A549 (cell line): ENCODE measurements around the gene COPB2. TPM values are rescaled to one million over a fixed set of nuclear protein-coding genes. Genes with fewer than 3 reads are reported as not detected.

Experiments used
- ATAC-seq, 2 experiments: fragments of 200-7000 bp in 1 of 2; fragments of >200 bp in 1 of 2; cut with Nextera tagmentation in 1 of 2; cut with Tn5 transposase in 1 of 2; 3 replicates each; pipeline versions ENCODE4 v1.8.0 to v1.9.1; 2018 to 2020; ENCODE audit warnings: mild to moderate bottlenecking in 1 of 2, moderate library complexity in 1 of 2
- CTCF ChIA-PET: fragments of 300-600 bp; sonication (Branson Sonifier 250); formaldehyde crosslinking; extraction: SDS; loops from one replicate; lab custom pipeline; 2021; ENCODE audit warnings: antibody characterized with exemption, inconsistent platforms; lab: Yijun Ruan, JAX
- POLR2A ChIA-PET: fragments of 350-600 bp; formaldehyde crosslinking; extraction: SDS; loops from one replicate; lab custom pipeline; 2021; ENCODE audit warnings: antibody characterized with exemption, inconsistent platforms; lab: Yijun Ruan, JAX
- DNase-seq, 2 experiments: peaks; one replicate each; pipeline versions ENCODE4 v3.0.0 to v3.0.0-alpha.2; 2011 to 2016; ENCODE audit warnings: low read depth in 1 of 2, low spot score in 1 of 2
- FAIRE-seq: peaks from 2 replicates; lab custom pipeline; 2011; peaks lifted over from hg19 to GRCh38; lab: Jason Lieb, UNC
- H3K27ac ChIP-seq, 2 experiments: fragments of >200 bp; sonication (Bioruptor Twin); formaldehyde crosslinking; 3 replicates each; pipeline ENCODE4 v1.5.1; 2016 to 2017
- H3K4me1 ChIP-seq: fragments of >200 bp; sonication (Bioruptor Twin); formaldehyde crosslinking; 3 replicates; pipeline ENCODE4 v1.6.1; 2016
- H3K4me2 ChIP-seq: fragments of >200 bp; sonication (Bioruptor Twin); formaldehyde crosslinking; 3 replicates; pipeline ENCODE4 v1.6.1; 2016
- H3K4me3 ChIP-seq: fragments of >200 bp; sonication (Bioruptor Twin); formaldehyde crosslinking; 3 replicates; pipeline ENCODE4 v1.5.1; 2016
- H3K9me3 ChIP-seq: fragments of >200 bp; sonication (Bioruptor Twin); formaldehyde crosslinking; 3 replicates; pipeline ENCODE4 v1.6.1; 2016
- CBX2 ChIP-seq: fragments of 200-600 bp; sonication (generic); IDR thresholded peaks from 2 replicates; pipeline ENCODE4 v1.6.1; 2016; ENCODE audit warnings: low read depth, mild to moderate bottlenecking, borderline replicate concordance
- CHD4 ChIP-seq: fragments of 200-600 bp; sonication (generic); IDR thresholded peaks from 2 replicates; pipeline ENCODE4 v1.6.1; 2016; ENCODE audit warnings: antibody characterized with exemption, mild to moderate bottlenecking, borderline replicate concordance
- EHF ChIP-seq: fragments of 250-450 bp; sonication (Bioruptor Pico); IDR thresholded peaks from 2 replicates; pipeline ENCODE4 v1.5.0; 2020; ENCODE audit warnings: mild to moderate bottlenecking
- EHMT2 ChIP-seq: fragments of 200-600 bp; sonication (generic); IDR thresholded peaks from 2 replicates; pipeline ENCODE4 v1.6.1; 2016; ENCODE audit warnings: antibody characterized with exemption, low read depth, mild to moderate bottlenecking, moderate library complexity
- EP300 ChIP-seq, 2 experiments: fragments of >200 bp; sonication (Bioruptor Twin); formaldehyde crosslinking; IDR thresholded peaks; 2 replicates in 1 of 2; 3 replicates in 1 of 2; pipeline ENCODE4 v1.6.1; 2016 to 2017
- FOSB ChIP-seq: fragments of 250-450 bp; sonication (Bioruptor Pico); IDR thresholded peaks from 2 replicates; pipeline ENCODE4 v1.5.0; 2020; ENCODE audit warnings: mild to moderate bottlenecking, moderate library complexity
- HOXB13 ChIP-seq: fragments of 250-450 bp; sonication (Bioruptor Pico); IDR thresholded peaks from 2 replicates; pipeline ENCODE4 v1.5.0; 2020; ENCODE audit warnings: low read depth, mild to moderate bottlenecking, moderate library complexity
- KDM5A ChIP-seq: fragments of 200-600 bp; sonication (generic); IDR thresholded peaks from 2 replicates; pipeline ENCODE4 v1.6.1; 2016; ENCODE audit warnings: antibody characterized with exemption, mild to moderate bottlenecking
- MAZ ChIP-seq: fragments of 150-350 bp; IDR thresholded peaks from 2 replicates; pipeline ENCODE4 v1.6.1; 2014; ENCODE audit warnings: antibody characterized with exemption, low read depth, low read length, borderline replicate concordance
- NPAS2 ChIP-seq: fragments of 250-450 bp; sonication (Bioruptor Pico); IDR thresholded peaks from 2 replicates; pipeline ENCODE4 v1.8.0; 2022; ENCODE audit warnings: mild to moderate bottlenecking, moderate library complexity, borderline replicate concordance
- NR3C1 ChIP-seq: fragments of >200 bp; sonication (Bioruptor Twin); formaldehyde crosslinking; IDR thresholded peaks from 3 replicates; pipeline ENCODE4 v1.6.1; 2017
- PHF8 ChIP-seq: fragments of 200-600 bp; sonication (generic); IDR thresholded peaks from 2 replicates; pipeline ENCODE4 v1.6.1; 2016; ENCODE audit warnings: low read depth, mild to moderate bottlenecking, antibody characterized with exemption, moderate library complexity, borderline replicate concordance
- POLR2A ChIP-seq: IDR thresholded peaks from 2 replicates; pipeline ENCODE4 v1.6.1; 2012; ENCODE audit warnings: mild to moderate bottlenecking, low read length
- RCOR1 ChIP-seq: fragments of 150-350 bp; IDR thresholded peaks from 2 replicates; pipeline ENCODE4 v1.6.1; 2014; ENCODE audit warnings: antibody characterized with exemption, low read length, low read depth
- RFX5 ChIP-seq: fragments of 450-650 bp; IDR thresholded peaks from 2 replicates; pipeline ENCODE4 v1.7.1; 2014; ENCODE audit warnings: antibody characterized with exemption, mild to moderate bottlenecking, moderate library complexity
- RNF2 ChIP-seq: fragments of 200-600 bp; sonication (generic); IDR thresholded peaks from 2 replicates; pipeline ENCODE4 v1.6.1; 2016; ENCODE audit warnings: low read depth, mild to moderate bottlenecking, antibody characterized with exemption, moderate library complexity, borderline replicate concordance
- SMC3 ChIP-seq: fragments of >200 bp; sonication (Bioruptor Twin); formaldehyde crosslinking; IDR thresholded peaks from 3 replicates; pipeline ENCODE4 v1.6.1; 2018; ENCODE audit warnings: inconsistent platforms
- TFCP2L1 ChIP-seq: fragments of 250-450 bp; sonication (Bioruptor Pico); IDR thresholded peaks from 2 replicates; pipeline ENCODE4 v1.5.0; 2021; ENCODE audit warnings: mild to moderate bottlenecking
- ZC3H11A ChIP-seq: fragments of 450-650 bp; IDR thresholded peaks from 2 replicates; pipeline ENCODE4 v1.6.1; 2014; ENCODE audit warnings: antibody characterized with exemption, mild to moderate bottlenecking
- ZFP36 ChIP-seq: fragments of 450-650 bp; IDR thresholded peaks from 2 replicates; pipeline ENCODE4 v1.6.1; 2014; ENCODE audit warnings: borderline replicate concordance; ENCODE audit not compliant: partially characterized antibody
- WGBS: methylation state at CpG from one replicate; pipeline ENCODE4 v1.1.6; 2017; ENCODE audit errors: missing lambda C conversion rate; 5-methylcytosine and 5-hydroxymethylcytosine counted together
- polyA plus RNA-seq, 4 experiments: library from polyadenylated mRNA; depleted of rRNA in 3 of 4; stranded (reverse); fragments of >200 nt; fragmentation: RNase III in 1 of 4; extraction: RNeasy Plus Mini Kit Qiagen cat#74134 plus additional on column Dnase treatment in 1 of 4; gene quantifications; 2 replicates in 3 of 4; 3 replicates in 1 of 4; pipeline ENCODE4 v1.2.3, GENCODE V29; 2011 to 2017
- TF ChIP-seq, protein P1 (sequence below): IDR thresholded peaks from 2 replicates; pipeline ENCODE4 v1.6.1; 2012
- TF ChIP-seq, protein P2 (sequence below): fragments of 150-350 bp; IDR thresholded peaks from 2 replicates; pipeline ENCODE4 v1.6.1; 2014; ENCODE audit warnings: low read depth, mild to moderate bottlenecking, low read length
- TF ChIP-seq, protein P3 (sequence below): fragments of 200-600 bp; sonication (generic); IDR thresholded peaks from 2 replicates; pipeline ENCODE4 v1.6.1; 2016; ENCODE audit warnings: antibody characterized with exemption, mild to moderate bottlenecking, moderate library complexity
- TF ChIP-seq, protein P4 (sequence below): fragments of >200 bp; sonication (Bioruptor Twin); formaldehyde crosslinking; IDR thresholded peaks from 3 replicates; pipeline ENCODE4 v1.5.1; 2016
- TF ChIP-seq, protein P5 (sequence below): fragments of 250-450 bp; sonication (Bioruptor Pico); IDR thresholded peaks from 2 replicates; pipeline ENCODE4 v1.5.0; 2020; ENCODE audit warnings: low read depth, mild to moderate bottlenecking, moderate library complexity
- TF ChIP-seq, protein P6 (sequence below): fragments of 250-450 bp; sonication (Bioruptor Pico); IDR thresholded peaks from 2 replicates; pipeline ENCODE4 v1.5.0; 2021; ENCODE audit warnings: mild to moderate bottlenecking, moderate library complexity, borderline replicate concordance

COPB2 gene
- polyA plus RNA-seq, 2 of the 4 experiments (the other 2 are of a cell fraction): 109 to 124 TPM

DNA sequence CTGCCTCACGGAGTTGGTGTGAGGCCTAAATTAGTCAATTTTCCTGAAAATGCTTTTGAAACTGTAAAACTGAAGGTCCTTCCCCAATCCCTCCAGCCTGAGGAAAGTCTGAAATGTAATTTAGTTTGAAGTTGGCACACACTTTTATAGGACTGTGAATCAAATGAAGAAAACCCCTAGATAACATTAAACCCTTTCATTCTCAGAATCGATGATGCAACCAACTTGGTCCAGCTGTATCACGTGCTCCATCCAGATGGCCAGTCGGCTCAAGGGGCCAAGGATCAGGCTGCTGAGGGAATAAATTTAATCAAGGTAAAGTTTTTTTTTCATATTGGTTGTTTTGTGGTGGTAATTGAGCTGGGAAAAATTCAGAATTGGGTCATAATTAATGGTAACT is 34.0 kb downstream of the COPB2 start:
- FAIRE-seq (no peak), ATAC-seq (no peak), DNase-seq (no peak)
- H3K4me1 ChIP-seq: no peaks in the 10 kb centered on the region
- H3K27ac ChIP-seq: no peak overlapping the region
- TF ChIP-seq SMC3: no peak
- no peak for TF ChIP-seq RFX5
- TF ChIP-seq FOSB (CRISPR knock-in tag): no peak
- no peak for TF ChIP-seq EP300 (IDR thresholded peaks at IDR 0.05)
- no peak for TF ChIP-seq EHF (CRISPR knock-in tag)
- TF ChIP-seq, protein P1, sequence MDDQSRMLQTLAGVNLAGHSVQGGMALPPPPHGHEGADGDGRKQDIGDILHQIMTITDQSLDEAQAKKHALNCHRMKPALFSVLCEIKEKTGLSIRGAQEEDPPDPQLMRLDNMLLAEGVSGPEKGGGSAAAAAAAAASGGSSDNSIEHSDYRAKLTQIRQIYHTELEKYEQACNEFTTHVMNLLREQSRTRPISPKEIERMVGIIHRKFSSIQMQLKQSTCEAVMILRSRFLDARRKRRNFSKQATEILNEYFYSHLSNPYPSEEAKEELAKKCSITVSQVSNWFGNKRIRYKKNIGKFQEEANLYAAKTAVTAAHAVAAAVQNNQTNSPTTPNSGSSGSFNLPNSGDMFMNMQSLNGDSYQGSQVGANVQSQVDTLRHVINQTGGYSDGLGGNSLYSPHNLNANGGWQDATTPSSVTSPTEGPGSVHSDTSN: no peak
- TF ChIP-seq HOXB13: no peak
- TF ChIP-seq, protein P2, sequence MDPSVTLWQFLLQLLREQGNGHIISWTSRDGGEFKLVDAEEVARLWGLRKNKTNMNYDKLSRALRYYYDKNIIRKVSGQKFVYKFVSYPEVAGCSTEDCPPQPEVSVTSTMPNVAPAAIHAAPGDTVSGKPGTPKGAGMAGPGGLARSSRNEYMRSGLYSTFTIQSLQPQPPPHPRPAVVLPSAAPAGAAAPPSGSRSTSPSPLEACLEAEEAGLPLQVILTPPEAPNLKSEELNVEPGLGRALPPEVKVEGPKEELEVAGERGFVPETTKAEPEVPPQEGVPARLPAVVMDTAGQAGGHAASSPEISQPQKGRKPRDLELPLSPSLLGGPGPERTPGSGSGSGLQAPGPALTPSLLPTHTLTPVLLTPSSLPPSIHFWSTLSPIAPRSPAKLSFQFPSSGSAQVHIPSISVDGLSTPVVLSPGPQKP: no peak
- TF ChIP-seq, protein P3, sequence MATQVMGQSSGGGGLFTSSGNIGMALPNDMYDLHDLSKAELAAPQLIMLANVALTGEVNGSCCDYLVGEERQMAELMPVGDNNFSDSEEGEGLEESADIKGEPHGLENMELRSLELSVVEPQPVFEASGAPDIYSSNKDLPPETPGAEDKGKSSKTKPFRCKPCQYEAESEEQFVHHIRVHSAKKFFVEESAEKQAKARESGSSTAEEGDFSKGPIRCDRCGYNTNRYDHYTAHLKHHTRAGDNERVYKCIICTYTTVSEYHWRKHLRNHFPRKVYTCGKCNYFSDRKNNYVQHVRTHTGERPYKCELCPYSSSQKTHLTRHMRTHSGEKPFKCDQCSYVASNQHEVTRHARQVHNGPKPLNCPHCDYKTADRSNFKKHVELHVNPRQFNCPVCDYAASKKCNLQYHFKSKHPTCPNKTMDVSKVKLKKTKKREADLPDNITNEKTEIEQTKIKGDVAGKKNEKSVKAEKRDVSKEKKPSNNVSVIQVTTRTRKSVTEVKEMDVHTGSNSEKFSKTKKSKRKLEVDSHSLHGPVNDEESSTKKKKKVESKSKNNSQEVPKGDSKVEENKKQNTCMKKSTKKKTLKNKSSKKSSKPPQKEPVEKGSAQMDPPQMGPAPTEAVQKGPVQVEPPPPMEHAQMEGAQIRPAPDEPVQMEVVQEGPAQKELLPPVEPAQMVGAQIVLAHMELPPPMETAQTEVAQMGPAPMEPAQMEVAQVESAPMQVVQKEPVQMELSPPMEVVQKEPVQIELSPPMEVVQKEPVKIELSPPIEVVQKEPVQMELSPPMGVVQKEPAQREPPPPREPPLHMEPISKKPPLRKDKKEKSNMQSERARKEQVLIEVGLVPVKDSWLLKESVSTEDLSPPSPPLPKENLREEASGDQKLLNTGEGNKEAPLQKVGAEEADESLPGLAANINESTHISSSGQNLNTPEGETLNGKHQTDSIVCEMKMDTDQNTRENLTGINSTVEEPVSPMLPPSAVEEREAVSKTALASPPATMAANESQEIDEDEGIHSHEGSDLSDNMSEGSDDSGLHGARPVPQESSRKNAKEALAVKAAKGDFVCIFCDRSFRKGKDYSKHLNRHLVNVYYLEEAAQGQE: no peak
- TF ChIP-seq KDM5A: no peak
- TF ChIP-seq NR3C1: no peak
- TF ChIP-seq MAZ: no peak
- no peak for TF ChIP-seq TFCP2L1 (CRISPR knock-in tag)
- TF ChIP-seq ZC3H11A: no peak
- TF ChIP-seq PHF8: no peak
- TF ChIP-seq CBX2: no peak
- TF ChIP-seq POLR2A: no peak
- POLR2A ChIA-PET: no interaction called here
- CTCF ChIA-PET: interaction anchor here (1.8 to 2.6 kb wide), 2 partner anchors 8 to 9 kb away, joined by 5 to 17 read pairs; no protein-coding TSS in a partner anchor
- no peak overlapping the region for H3K4me2 ChIP-seq
- H3K4me3 ChIP-seq: no peak overlapping the region
- H3K9me3 ChIP-seq: no peaks in the 10 kb centered on the region
- 91% methylated on average over 4 of the region's 4 CpGs for WGBS

DNA sequence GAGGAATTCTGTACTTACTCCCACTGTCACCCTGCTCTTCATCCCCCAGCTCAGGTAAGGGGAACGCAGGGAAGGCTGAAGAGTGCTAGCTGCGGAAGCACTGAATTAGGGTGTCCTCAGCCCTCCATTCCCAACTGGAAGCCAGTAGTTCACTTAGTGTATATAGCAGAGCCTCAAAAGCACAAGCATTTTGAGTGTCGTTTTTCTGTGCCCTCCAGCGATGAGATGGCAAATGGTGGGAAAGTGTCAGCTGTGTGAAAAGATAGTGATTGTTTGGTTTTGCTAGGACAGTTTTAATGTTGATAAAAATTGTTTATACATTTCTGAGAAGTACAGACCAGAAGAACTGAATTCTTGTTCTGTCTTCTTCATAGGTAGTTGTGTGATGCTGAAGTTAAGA is 34.8 kb downstream of the COPB2 start:
- CTCF ChIA-PET: interaction anchor here (0.7 to 2.6 kb wide), 11 partner anchors 9 to 431 kb away, joined by 3 to 17 read pairs (median 4); partner anchors contain the start of genes COPB2 and MRPS22
- POLR2A ChIA-PET: no interaction called here
- Histone ChIP-seq H3K4me2 (no peak overlapping the region), H3K27ac (no peak overlapping the region), H3K4me3 (no peak overlapping the region), H3K4me1 (no peaks in the 10 kb centered on the region), H3K9me3 (no peaks in the 10 kb centered on the region)
- ATAC-seq: no peak
- FAIRE-seq: no peak
- WGBS: 96% methylated on average over 4 of the region's 4 CpGs
- TF ChIP-seq MAZ (no peak), EHMT2 (no peak), KDM5A (no peak), NPAS2 (no peak), FOSB (CRISPR knock-in tag) (no peak), CHD4 (no peak), RNF2 (no peak), EP300 (IDR thresholded peaks at IDR 0.05) (no peak), RCOR1 (no peak), CBX2 (no peak), ZFP36 (no peak)
- TF ChIP-seq, protein P4, sequence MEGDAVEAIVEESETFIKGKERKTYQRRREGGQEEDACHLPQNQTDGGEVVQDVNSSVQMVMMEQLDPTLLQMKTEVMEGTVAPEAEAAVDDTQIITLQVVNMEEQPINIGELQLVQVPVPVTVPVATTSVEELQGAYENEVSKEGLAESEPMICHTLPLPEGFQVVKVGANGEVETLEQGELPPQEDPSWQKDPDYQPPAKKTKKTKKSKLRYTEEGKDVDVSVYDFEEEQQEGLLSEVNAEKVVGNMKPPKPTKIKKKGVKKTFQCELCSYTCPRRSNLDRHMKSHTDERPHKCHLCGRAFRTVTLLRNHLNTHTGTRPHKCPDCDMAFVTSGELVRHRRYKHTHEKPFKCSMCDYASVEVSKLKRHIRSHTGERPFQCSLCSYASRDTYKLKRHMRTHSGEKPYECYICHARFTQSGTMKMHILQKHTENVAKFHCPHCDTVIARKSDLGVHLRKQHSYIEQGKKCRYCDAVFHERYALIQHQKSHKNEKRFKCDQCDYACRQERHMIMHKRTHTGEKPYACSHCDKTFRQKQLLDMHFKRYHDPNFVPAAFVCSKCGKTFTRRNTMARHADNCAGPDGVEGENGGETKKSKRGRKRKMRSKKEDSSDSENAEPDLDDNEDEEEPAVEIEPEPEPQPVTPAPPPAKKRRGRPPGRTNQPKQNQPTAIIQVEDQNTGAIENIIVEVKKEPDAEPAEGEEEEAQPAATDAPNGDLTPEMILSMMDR: no peak
- TF ChIP-seq, protein P5, sequence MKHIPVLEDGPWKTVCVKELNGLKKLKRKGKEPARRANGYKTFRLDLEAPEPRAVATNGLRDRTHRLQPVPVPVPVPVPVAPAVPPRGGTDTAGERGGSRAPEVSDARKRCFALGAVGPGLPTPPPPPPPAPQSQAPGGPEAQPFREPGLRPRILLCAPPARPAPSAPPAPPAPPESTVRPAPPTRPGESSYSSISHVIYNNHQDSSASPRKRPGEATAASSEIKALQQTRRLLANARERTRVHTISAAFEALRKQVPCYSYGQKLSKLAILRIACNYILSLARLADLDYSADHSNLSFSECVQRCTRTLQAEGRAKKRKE (CRISPR knock-in tag): no peak
- TF ChIP-seq, protein P6, sequence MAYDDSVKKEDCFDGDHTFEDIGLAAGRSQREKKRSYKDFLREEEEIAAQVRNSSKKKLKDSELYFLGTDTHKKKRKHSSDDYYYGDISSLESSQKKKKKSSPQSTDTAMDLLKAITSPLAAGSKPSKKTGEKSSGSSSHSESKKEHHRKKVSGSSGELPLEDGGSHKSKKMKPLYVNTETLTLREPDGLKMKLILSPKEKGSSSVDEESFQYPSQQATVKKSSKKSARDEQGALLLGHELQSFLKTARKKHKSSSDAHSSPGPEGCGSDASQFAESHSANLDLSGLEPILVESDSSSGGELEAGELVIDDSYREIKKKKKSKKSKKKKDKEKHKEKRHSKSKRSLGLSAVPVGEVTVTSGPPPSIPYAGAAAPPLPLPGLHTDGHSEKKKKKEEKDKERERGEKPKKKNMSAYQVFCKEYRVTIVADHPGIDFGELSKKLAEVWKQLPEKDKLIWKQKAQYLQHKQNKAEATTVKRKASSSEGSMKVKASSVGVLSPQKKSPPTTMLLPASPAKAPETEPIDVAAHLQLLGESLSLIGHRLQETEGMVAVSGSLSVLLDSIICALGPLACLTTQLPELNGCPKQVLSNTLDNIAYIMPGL: no peak
- DNase-seq: no peak
